Stimulated activated CD8-positive, alpha-beta memory T cell treated with anti-CD3 and anti-CD28 coated beads, Interleukin-7, amount 100 ng/mL, for 24 hours (primary cell): Measurements from ENCODE around the gene SLC37A3.

Experiments
- DNase-seq: peaks from one replicate; pipeline ENCODE4 v3.0.0-alpha.2; 2020; ENCODE audit warnings: low read depth

Gene SLC37A3

GRCh38 chr7:140402178-140402835, 4.0 kb upstream of the SLC37A3 start:
- no peak for DNase-seq

- no peak for DNase-seq
These were observed 2.1 kb upstream of the SLC37A3 start for GRCh38 chr7:140400381-140400780.

GRCh38 chr7:140398821-140399220, 491 bp upstream of the SLC37A3 start:
- DNase-seq = no peak

GRCh38 chr7:140393756-140394306, 4.5 kb downstream of the SLC37A3 start:
- DNase-seq = no peak

- DNase-seq = no peak
These were observed 6.7 kb downstream of the SLC37A3 start for GRCh38 chr7:140391634-140392033.

- no peak for DNase-seq
These were observed 7.7 kb downstream of the SLC37A3 start for GRCh38 chr7:140390466-140391190.

GRCh38 chr7:140390034-140390433, 8.3 kb downstream of the SLC37A3 start:
- no peak for DNase-seq

GRCh38 chr7:140389445-140389844, 8.9 kb downstream of the SLC37A3 start:
- no peak for DNase-seq

GRCh38 chr7:140384894-140385545, 13.3 kb downstream of the SLC37A3 start:
- no peak for DNase-seq

GRCh38 chr7:140383954-140384713, 14.2 kb downstream of the SLC37A3 start:
- DNase-seq = no peak

- DNase-seq = no peak
These were observed 22.2 kb downstream of the SLC37A3 start for GRCh38 chr7:140375892-140376730.

GRCh38 chr7:140375323-140375722, 23.0 kb downstream of the SLC37A3 start:
- no peak for DNase-seq

GRCh38 chr7:140369294-140369693, 29.0 kb downstream of the SLC37A3 start:
- DNase-seq = no peak

GRCh38 chr7:140367528-140367927, 30.8 kb downstream of the SLC37A3 start:
- DNase-seq = no peak

GRCh38 chr7:140364819-140365218, 33.5 kb downstream of the SLC37A3 start:
- DNase-seq = no peak

- DNase-seq = no peak
These were observed 37.6 kb downstream of the SLC37A3 start for GRCh38 chr7:140360697-140361229.

GRCh38 chr7:140358412-140359051, 39.8 kb downstream of the SLC37A3 start:
- DNase-seq = no peak

GRCh38 chr7:140358024-140358411, 40.3 kb downstream of the SLC37A3 start:
- no peak for DNase-seq

GRCh38 chr7:140350056-140350455, 48.3 kb downstream of the SLC37A3 start:
- DNase-seq = no peak

GRCh38 chr7:140349144-140349771, 49.1 kb downstream of the SLC37A3 start:
- no peak for DNase-seq
